ENCODE results near the gene ECEL1. TPM values are rescaled to one million over a fixed set of nuclear protein-coding genes. Genes with fewer than 3 reads are reported as not detected.

ECEL1 gene
- total and polyA plus RNA-seq, 2 of the 4 experiments (the other 2 are of a cell fraction): not detected

DNA sequence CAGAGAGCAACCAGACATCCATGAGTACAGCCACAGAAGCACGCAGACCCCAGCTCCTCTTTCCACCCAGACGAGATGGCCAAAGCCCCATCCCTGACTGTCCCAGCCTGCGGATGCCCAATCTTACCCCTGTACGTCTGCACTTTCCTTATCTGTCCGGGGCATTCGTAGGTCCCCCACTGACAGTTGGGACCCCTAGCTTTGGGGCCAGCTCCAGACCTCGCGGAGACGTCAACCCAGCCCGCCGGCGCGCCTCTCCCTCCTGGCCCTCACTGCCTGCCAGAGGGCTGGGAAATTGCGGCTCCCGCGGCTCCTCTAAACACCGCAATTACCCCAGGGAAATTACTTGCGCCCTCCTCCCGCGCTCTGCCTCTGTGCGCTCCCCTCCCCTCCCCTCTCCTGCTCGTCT is 2.3 kb downstream of the ECEL1 start:
- Histone ChIP-seq H3K4ac (ENCODE audit: low read depth, low read length) (no peak overlapping the region), H3K4me3 (ENCODE audit: insufficient read depth, low read depth, low read length) (no peak overlapping the region), H4K5ac (ENCODE audit: low read depth, low read length) (no peak overlapping the region), H3K9ac (ENCODE audit: low read depth, low read length) (no peak overlapping the region), H3K18ac (ENCODE audit: low read depth, low read length) (no peak overlapping the region), H3K9me1 (ENCODE audit: insufficient read depth, low read length) (no peaks in the 10 kb centered on the region), H4K91ac (ENCODE audit: insufficient read depth, low read depth, low read length) (no peak overlapping the region), H3K27me3 (ENCODE audit: control insufficient read depth, insufficient read depth, low read length) (peaks cover 68% of the 10 kb centered on the region), H2AK9ac (replicated peaks; ENCODE audit: low read depth, low read length, poor library complexity) (no peak overlapping the region), H3K4me2 (ENCODE audit: low read depth, low read length) (no peak overlapping the region), H2BK15ac (ENCODE audit: low read depth, low read length) (no peak overlapping the region), H4K8ac (ENCODE audit: low read depth in 2 of 2, low read length in 2 of 2) (no peak overlapping the region), H2BK20ac (ENCODE audit: low read depth, low read length) (no peak overlapping the region), H3K9me3 (ENCODE audit: control insufficient read depth, insufficient read depth, low read length) (no peaks in the 10 kb centered on the region), H3K56ac (ENCODE audit: extremely low read depth, insufficient read depth, low read length) (no peak overlapping the region), H3K14ac (replicated peaks; ENCODE audit: low read depth, low read length) (no peak overlapping the region), H2BK120ac (ENCODE audit: low read depth, low read length) (no peak overlapping the region), H4K20me1 (ENCODE audit: insufficient read depth, low read length) (no peaks in the 10 kb centered on the region; the same call in 1 of the 2 replicates), H2AK5ac (ENCODE audit: low read depth, low read length) (no peak overlapping the region), H3K27ac (ENCODE audit: insufficient read depth, low read length) (no peak overlapping the region), H3K4me1 (ENCODE audit: control insufficient read depth, insufficient read depth, low read length) (no peaks in the 10 kb centered on the region; the same call in 1 of the 2 replicates), H2AFZ (replicated peaks; ENCODE audit: low read length, poor library complexity) (no peak overlapping the region), H3K36me3 (ENCODE audit: control insufficient read depth, insufficient read depth, low read length) (no peaks in the 10 kb centered on the region), H2BK5ac (ENCODE audit: low read depth, low read length, poor library complexity, severe bottlenecking) (no peak overlapping the region), H3K79me1 (ENCODE audit: low read depth in 1 of 2, low read length in 2 of 2) (no peaks in the 10 kb centered on the region), H3K23ac (ENCODE audit: low read depth, low read length) (no peak overlapping the region)
- POLR2A ChIA-PET (ENCODE audit: unreplicated experiment): no interaction called here
- BruUV-seq (replicated peaks): no TSS peak
- ATAC-seq (ENCODE audit: low read depth) (no peak), DNase-seq (no peak)
- intact Hi-C loops (cut with micrococcal nuclease): no loop called here
- CTCF ChIA-PET: no interaction called here
- TF ChIP-seq FOS (IDR thresholded peaks at IDR 0.05; ENCODE audit: low read depth, low read length) (no peak), POLR2A (IDR thresholded peaks at IDR 0.05; ENCODE audit: low read depth, low read length) (no peak), MAFK (IDR thresholded peaks at IDR 0.05; ENCODE audit: low read depth, low read length) (no peak), CEBPB (IDR thresholded peaks at IDR 0.05; ENCODE audit: low read depth, low read length) (no peak), RCOR1 (IDR thresholded peaks at IDR 0.05; ENCODE audit: insufficient replicate concordance, low read length) (no peak), RFX5 (IDR thresholded peaks at IDR 0.05; ENCODE audit: low read depth, low read length) (no peak), MAZ (IDR thresholded peaks at IDR 0.05; ENCODE audit: borderline replicate concordance, low read depth, low read length) (no peak), SMC3 (IDR thresholded peaks at IDR 0.05; ENCODE audit: low read depth, low read length) (no peak)
- TF ChIP-seq, protein P1, sequence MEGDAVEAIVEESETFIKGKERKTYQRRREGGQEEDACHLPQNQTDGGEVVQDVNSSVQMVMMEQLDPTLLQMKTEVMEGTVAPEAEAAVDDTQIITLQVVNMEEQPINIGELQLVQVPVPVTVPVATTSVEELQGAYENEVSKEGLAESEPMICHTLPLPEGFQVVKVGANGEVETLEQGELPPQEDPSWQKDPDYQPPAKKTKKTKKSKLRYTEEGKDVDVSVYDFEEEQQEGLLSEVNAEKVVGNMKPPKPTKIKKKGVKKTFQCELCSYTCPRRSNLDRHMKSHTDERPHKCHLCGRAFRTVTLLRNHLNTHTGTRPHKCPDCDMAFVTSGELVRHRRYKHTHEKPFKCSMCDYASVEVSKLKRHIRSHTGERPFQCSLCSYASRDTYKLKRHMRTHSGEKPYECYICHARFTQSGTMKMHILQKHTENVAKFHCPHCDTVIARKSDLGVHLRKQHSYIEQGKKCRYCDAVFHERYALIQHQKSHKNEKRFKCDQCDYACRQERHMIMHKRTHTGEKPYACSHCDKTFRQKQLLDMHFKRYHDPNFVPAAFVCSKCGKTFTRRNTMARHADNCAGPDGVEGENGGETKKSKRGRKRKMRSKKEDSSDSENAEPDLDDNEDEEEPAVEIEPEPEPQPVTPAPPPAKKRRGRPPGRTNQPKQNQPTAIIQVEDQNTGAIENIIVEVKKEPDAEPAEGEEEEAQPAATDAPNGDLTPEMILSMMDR (conservative IDR thresholded peaks at IDR 0.05; ENCODE audit: low read depth, low read length): no peak
- in situ Hi-C loops (cut with MboI; ENCODE audit: low sequenced_read_pairs): no loop called here
- dilution Hi-C loops (cut with HindIII; ENCODE audit: low sequenced_read_pairs, unreplicated experiment): no loop called here
- 15% methylated on average over 11 of the region's 22 CpGs; no CpG with 5 or more reads in 1 of the 2 experiments for WGBS, 2 experiments (ENCODE audit: extremely low coverage in 2 of 2, insufficient read length in 1 of 2)
